CD4-positive, alpha-beta T cell treated with Interleukin-15 for 1 hour (primary cell): ENCODE data around the gene SLC26A9.
A peak's percentile ranks its signal among the peaks of the same experiment; 100 is the strongest.

Experiments
- DNase-seq: peaks from one replicate; pipeline ENCODE4 v3.0.0-alpha.2; 2020

SLC26A9 gene

GRCh38 chr1:205943245-205943644, at the start of gene SLC26A9:
SLC26A9 (minus strand) TSS chr1:205943456; CDS start chr1:205935820, 7,636 bp downstream.
- no peak for DNase-seq

- DNase-seq, result no peak
Measured at GRCh38 chr1:205992218-205992882, 49.1 kb upstream of the SLC26A9 start.

GRCh38 chr1:205991237-205991636, 48.0 kb upstream of the SLC26A9 start:
- DNase-seq, result no peak

- no peak for DNase-seq
Measured at GRCh38 chr1:205990226-205990625, 47.0 kb upstream of the SLC26A9 start.

GRCh38 chr1:205989786-205990185, 46.5 kb upstream of the SLC26A9 start:
- no peak for DNase-seq

DNA sequence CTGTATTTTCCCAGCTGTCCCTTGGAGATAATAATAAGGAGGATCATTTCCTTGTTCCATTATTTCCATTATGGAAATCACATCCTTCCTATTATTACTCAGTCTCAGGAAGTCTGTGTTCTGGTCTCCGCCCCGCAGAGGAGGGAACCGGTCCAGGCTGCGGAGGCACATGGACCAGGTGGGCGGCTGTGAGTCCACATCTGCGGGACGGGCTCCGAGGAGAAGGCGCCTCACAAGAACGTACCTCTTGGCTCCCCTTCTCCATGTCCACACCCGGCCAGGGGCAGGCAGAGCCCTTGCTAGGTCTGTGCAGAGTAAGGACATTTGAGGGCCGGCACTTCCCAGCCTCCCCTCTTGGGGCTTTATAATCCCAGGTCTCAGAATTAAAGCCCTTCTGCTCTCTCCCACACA, 45.3 kb upstream of the SLC26A9 start:
- DNase-seq, result no peak

GRCh38 chr1:205986861-205987260, 43.6 kb upstream of the SLC26A9 start:
- no peak for DNase-seq

DNA sequence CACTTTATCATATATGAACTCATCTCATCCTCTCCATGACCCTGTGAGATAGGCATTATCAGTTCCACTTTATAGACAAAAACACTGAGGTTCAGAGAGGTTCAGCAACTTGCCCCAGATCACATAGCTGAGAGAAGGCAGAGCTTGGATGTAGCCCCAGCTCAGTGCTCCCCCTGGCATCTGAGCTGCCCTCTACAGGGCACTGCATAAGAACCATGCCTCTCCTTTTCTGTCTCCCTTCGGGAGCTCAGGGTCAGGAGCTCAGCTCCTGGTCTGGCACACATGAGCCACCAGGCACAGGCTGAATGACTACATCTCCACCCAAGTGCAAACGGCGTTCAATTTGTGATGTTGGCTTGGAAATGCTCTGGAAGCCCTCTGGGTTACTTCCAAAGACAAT, 43.0 kb upstream of the SLC26A9 start:
- DNase-seq, result no peak

GRCh38 chr1:205985330-205986005, 42.2 kb upstream of the SLC26A9 start:
- no peak for DNase-seq

- peak; percentile 43 for DNase-seq
Measured at GRCh38 chr1:205983925-205984725, 40.9 kb upstream of the SLC26A9 start.

DNA sequence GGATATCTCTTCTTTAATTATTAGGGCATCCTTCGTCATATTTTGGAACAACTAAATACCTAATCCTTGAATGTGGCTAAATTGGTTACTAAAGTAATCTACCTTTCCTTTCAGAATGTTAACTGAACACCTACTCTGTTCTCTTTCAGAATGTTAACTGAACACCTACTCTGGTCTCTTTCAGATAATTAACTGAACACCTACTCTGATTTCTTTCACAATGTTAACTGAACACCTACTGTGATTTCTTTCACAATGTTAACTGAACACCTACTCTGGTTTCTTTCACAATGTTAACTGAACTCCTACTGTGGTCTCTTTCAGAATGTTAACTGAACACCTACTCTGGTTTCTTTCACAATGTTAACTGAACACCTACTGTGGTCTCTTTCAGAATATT, 38.0 kb upstream of the SLC26A9 start:
- DNase-seq, result no peak

GRCh38 chr1:205980237-205980870, 37.1 kb upstream of the SLC26A9 start:
- no peak for DNase-seq

GRCh38 chr1:205979301-205979700, 36.0 kb upstream of the SLC26A9 start:
- DNase-seq, result no peak

DNA sequence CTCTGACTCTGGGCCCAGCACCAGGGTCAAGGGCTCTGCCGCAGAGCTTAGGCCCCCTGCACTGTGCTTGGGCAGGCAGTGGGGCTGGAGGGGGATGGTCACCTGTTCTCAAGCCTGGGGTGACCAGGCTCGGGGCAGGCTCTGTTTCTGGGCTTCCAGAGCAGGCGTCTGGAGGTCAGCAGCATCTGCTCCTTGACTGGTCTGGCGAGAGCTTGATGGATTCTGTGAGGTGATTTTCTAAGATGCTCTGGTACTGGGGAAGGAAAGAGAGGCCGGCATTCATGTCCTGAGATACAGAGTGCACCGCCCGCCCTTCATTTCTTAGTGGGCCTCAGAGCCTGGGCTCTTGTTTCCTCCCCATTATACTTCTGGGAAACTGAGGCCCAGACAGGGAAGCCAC, 35.4 kb upstream of the SLC26A9 start:
- DNase-seq, result no peak

GRCh38 chr1:205977402-205978014, 34.3 kb upstream of the SLC26A9 start:
- DNase-seq, result peak; percentile 72

GRCh38 chr1:205976708-205977401, 33.6 kb upstream of the SLC26A9 start:
- no peak for DNase-seq

GRCh38 chr1:205976036-205976435, 32.8 kb upstream of the SLC26A9 start:
- no peak for DNase-seq

DNA sequence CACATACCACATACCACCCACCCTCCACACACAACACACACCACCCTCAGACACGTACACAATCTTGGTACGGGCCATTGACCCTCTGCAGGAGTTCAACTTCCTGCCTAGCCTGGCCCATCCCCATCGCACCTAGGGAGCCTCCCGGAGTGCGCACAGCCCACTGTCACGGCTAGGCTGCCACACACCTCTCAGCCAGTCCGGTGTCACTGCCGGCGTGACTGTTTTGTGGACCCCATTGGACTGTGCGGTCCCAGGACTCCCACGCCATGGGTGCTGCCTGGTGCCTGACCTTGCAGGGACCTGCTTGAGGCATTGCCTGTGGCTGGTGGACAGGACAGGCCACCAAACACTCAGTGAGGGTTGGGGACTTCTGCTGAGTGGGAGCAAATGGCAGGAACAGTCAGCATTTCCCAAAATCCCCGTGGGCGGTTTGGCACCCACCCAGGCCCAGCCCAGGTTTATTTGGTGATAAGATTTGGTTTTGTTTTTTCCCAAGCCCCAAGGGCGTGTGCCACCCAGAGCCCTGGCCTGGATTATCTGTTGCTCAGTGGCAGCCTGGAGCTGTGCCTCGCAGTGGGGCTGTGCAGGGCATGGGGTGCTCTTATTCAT, 32.2 kb upstream of the SLC26A9 start:
- DNase-seq, result no peak

GRCh38 chr1:205974712-205975111, 31.5 kb upstream of the SLC26A9 start:
- DNase-seq, result no peak

GRCh38 chr1:205973377-205974232, 30.3 kb upstream of the SLC26A9 start:
- no peak for DNase-seq
